ENCODE data around the gene TMEM119.
A peak's percentile ranks its signal among the peaks of the same experiment; 100 is the strongest.
"Not testable (repeated sequence)": the region's sequence is repeated elsewhere in the genome, so short reads cannot be mapped to it uniquely, and the experiment has no call there.

Gene TMEM119

GRCh38 chr12:108634341-108634751 lies 36.5 kb upstream of the TMEM119 start:
- Histone ChIP-seq H3K9me3 (no peaks in the 10 kb centered on the region), H3K4me3 (ENCODE audit: low read depth, low read length) (no peak overlapping the region), H3K4me1 (peaks cover 8% of the 10 kb centered on the region), H3K36me3 (no peaks in the 10 kb centered on the region), H3K27me3 (no peaks in the 10 kb centered on the region)
- DNase-seq, result no peak
- no peak for TF ChIP-seq CTCF (IDR thresholded peaks at IDR 0.05; ENCODE audit: low read depth, low read length)

GRCh38 chr12:108633534-108634248 lies 35.8 kb upstream of the TMEM119 start, which contains the start of gene SELPLG:
TSS of gene SELPLG (minus strand) at chr12:108633894. CDS start at chr12:108624307, 9,587 bp downstream.
- Histone ChIP-seq H3K9me3 (no peaks in the 10 kb centered on the region), H3K36me3 (no peaks in the 10 kb centered on the region), H3K4me1 (peaks cover 8% of the 10 kb centered on the region), H3K27me3 (no peaks in the 10 kb centered on the region), H3K4me3 (ENCODE audit: low read depth, low read length) (no peak within 1 kb of the TSS)
- no peak for TF ChIP-seq CTCF (IDR thresholded peaks at IDR 0.05; ENCODE audit: low read depth, low read length)
- no peak for DNase-seq

DNA sequence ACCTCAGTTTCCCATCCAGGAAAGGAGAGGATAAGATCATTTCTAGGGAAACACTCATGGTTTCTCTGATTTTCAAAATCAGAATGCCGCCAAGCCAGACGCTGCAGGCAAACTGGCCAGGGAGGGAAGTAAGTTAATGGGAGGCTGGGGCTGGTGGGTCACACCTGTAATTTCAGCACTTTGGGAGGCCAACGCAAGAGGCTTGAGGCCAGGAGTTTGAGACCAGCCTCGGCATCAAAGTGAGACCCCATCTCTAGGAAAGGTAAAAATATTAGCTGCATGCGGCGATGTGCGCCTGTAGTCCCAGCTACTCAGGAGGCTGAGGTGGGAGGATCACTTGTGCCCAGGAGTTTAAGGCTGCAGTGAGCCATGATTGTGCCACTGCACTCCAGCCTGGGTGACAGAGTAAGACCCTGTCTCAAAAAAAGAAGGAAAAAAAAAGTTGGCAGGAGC lies 35.2 kb upstream of the TMEM119 start:
- H3K36me3 ChIP-seq, result no peaks in the 10 kb centered on the region
- TF ChIP-seq CTCF (IDR thresholded peaks at IDR 0.05; ENCODE audit: low read depth, low read length), result no peak
- H3K9me3 ChIP-seq, result no peaks in the 10 kb centered on the region
- no peak overlapping the region for H3K4me3 ChIP-seq (ENCODE audit: low read depth, low read length)
- DNase-seq, result no peak
- no peaks in the 10 kb centered on the region for H3K27me3 ChIP-seq
- H3K4me1 ChIP-seq, result peaks cover 8% of the 10 kb centered on the region

DNA sequence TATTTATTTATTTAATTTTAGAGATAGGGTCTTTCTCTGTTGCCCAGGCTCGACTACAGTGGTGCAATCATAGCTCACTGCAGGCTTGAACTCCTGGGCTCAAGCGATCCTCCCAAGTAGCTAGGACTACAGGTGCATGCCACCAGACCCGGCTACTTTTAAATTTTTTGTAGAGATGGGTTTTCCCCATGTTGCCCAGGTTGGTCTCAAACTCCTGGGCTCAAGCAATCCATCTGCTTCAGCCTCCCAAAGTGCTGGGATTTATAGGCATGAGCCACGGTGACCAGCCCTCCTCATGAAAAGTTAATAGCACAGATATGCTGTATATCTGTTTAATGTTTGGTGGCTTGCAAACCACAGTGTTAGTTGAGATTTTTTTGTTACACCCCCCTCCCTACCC lies 33.4 kb upstream of the TMEM119 start:
- not testable (repeated sequence) for H3K9me3 ChIP-seq; H3K27me3 ChIP-seq; DNase-seq; H3K4me3 ChIP-seq (ENCODE audit: low read depth, low read length); H3K4me1 ChIP-seq; H3K36me3 ChIP-seq

- Histone ChIP-seq H3K9me3 (no peaks in the 10 kb centered on the region), H3K4me1 (peaks cover 8% of the 10 kb centered on the region), H3K4me3 (ENCODE audit: low read depth, low read length) (no peak overlapping the region), H3K27me3 (no peaks in the 10 kb centered on the region), H3K36me3 (no peaks in the 10 kb centered on the region)
- peak; percentile 27 for DNase-seq
- no peak for TF ChIP-seq CTCF (IDR thresholded peaks at IDR 0.05; ENCODE audit: low read depth, low read length)
Measured at GRCh38 chr12:108630481-108631207, 32.8 kb upstream of the TMEM119 start.

GRCh38 chr12:108629824-108630476 lies 32.1 kb upstream of the TMEM119 start:
- no peak for DNase-seq
- H3K4me3 ChIP-seq (ENCODE audit: low read depth, low read length), result no peak overlapping the region

More at GRCh38 chr12:108629824-108630476, 32.1 kb upstream of the TMEM119 start:
- no peak for TF ChIP-seq CTCF (IDR thresholded peaks at IDR 0.05; ENCODE audit: low read depth, low read length)
- H3K36me3 ChIP-seq, result no peaks in the 10 kb centered on the region
- peaks cover 8% of the 10 kb centered on the region for H3K4me1 ChIP-seq
- H3K9me3 ChIP-seq, result no peaks in the 10 kb centered on the region
- H3K27me3 ChIP-seq, result no peaks in the 10 kb centered on the region

Data from BE2C (cell line).